SH-SY5Y (cell line): ENCODE data around the gene TIAL1.

ENCODE experiments used
- GATA2 ChIP-seq: IDR thresholded peaks from 2 replicates; pipeline ENCODE4 v1.6.1; 2011; ENCODE audit warnings: mild to moderate bottlenecking, low read depth, low read length
- GATA3 ChIP-seq: IDR thresholded peaks from 2 replicates; pipeline ENCODE4 v1.6.1; 2011; ENCODE audit warnings: low read depth, mild to moderate bottlenecking, low read length, moderate library complexity

The TIAL1 gene

GRCh38 chr10:119543814-119544642, 52.7 kb downstream of the TIAL1 start:
- TF ChIP-seq GATA3 (no peak), GATA2 (no peak)

- TF ChIP-seq GATA2 (no peak), GATA3 (no peak)
These were observed 53.6 kb downstream of the TIAL1 start for GRCh38 chr10:119542988-119543813.

- TF ChIP-seq GATA2 (no peak), GATA3 (no peak)
These were observed 54.3 kb downstream of the TIAL1 start, which contains the start of gene RGS10 for GRCh38 chr10:119542357-119542987. TSS of gene RGS10 (minus strand) at chr10:119542719. CDS start at chr10:119542638, 81 bp downstream.

- TF ChIP-seq GATA2 (no peak), GATA3 (no peak)
These were observed 55.1 kb downstream of the TIAL1 start for GRCh38 chr10:119541459-119542356.

GRCh38 chr10:119541046-119541445, 55.7 kb downstream of the TIAL1 start:
- TF ChIP-seq GATA3 (no peak), GATA2 (no peak)

- no peak for TF ChIP-seq GATA2
- TF ChIP-seq GATA3 = no peak
These were observed 56.7 kb downstream of the TIAL1 start for GRCh38 chr10:119540038-119540437.

GRCh38 chr10:119539359-119539825, 57.4 kb downstream of the TIAL1 start:
- TF ChIP-seq GATA3 (no peak), GATA2 (no peak)

GRCh38 chr10:119538632-119539358, 58.0 kb downstream of the TIAL1 start:
- TF ChIP-seq GATA3 (no peak), GATA2 (no peak)

GRCh38 chr10:119537953-119538630, 58.7 kb downstream of the TIAL1 start:
- no peak for TF ChIP-seq GATA2
- TF ChIP-seq GATA3 = no peak

- TF ChIP-seq GATA2 = no peak
- no peak for TF ChIP-seq GATA3
These were observed 60.2 kb downstream of the TIAL1 start for GRCh38 chr10:119536508-119537025.

- TF ChIP-seq GATA2 = no peak
- no peak for TF ChIP-seq GATA3
These were observed 60.8 kb downstream of the TIAL1 start for GRCh38 chr10:119535837-119536507.

GRCh38 chr10:119535305-119535704, 61.5 kb downstream of the TIAL1 start:
- no peak for TF ChIP-seq GATA3
- TF ChIP-seq GATA2 = no peak
